ENCODE measurements around the gene NAV2.

NAV2 gene

GRCh38 chr11:19812096-19812495 is 99.5 kb downstream of the NAV2 start:
- DNase-seq, result no peak

DNA sequence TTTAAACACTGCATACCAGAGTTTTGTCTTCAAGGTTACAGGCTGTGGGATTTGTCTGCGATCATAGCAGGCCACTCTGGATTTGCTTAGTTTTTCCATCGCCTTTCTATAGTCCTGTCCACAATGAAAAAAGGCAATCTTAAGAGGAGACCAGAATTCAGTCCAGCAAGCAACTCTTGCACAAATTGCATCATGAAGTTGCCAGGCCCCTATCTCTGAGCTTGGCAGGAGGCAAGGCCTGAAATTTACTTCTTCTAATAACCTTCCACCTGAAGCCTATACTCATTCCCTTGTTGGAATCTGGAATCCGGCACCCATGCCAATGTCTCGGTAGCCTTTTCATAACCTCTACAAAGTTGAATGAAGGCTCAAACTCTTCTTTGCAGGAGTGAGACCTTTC is 100.1 kb downstream of the NAV2 start:
- DNase-seq, result no peak

- peak; percentile 27 for DNase-seq
Observed at GRCh38 chr11:19813158-19813879, 100.7 kb downstream of the NAV2 start.

DNA sequence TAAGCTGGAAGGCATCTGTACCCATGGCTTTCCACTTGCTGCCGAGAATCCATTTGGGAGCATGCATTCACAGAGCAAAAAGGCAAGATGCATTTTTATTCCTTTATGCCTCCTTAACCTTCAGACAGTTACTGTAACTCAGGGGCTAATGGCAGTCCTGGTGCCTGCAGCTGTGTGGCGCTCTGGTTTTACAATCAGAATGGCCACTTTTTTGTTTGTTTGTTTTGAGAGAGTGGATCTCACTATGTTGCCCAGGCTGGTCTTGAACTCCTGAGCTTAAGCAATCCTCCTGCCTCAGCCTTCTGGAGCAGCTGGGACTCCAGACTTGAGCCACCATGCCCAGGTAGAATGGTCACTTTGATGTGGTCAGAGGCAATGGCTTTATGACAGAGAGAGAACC is 101.8 kb downstream of the NAV2 start:
- DNase-seq, result no peak

DNA sequence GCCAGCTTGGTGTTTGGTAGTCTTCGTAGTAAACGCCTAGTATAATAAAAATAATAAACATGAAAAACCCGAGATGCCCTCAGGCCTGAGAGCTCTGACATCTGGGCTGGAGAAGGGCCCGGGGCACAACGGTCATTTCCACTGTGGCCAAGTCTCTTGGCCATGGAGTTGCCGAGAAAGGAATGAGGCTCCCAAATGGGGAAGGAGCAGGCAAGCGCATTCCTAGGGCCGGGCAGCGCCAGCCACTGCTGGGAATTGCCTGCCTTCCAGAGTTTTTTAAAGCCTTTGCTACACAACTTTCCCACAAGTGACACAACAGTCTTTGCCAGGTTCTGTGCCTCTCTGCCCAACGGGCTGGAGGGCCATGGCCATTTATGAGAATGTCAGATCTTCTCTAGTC is 103.4 kb downstream of the NAV2 start:
- DNase-seq, result no peak

DNA sequence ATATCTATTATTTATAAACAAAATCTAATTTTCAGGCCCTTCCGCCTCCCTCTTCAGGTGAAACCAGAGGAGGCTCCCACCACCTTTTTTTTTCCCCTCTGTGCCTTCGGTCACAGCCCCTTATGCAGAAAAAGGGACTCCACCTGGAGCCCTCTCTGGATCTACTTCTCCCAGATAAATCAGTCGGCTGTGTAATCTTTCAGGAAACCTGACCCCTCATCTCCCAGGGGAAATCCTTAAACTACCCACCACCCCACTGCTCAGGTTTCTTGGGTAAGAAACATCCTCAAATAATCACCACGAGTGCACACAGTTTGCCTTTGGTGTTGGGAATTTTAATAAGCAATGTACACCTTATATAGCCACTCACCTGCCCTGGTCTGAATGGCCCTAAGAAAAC is 104.2 kb downstream of the NAV2 start:
- DNase-seq, result no peak

- DNase-seq, result no peak
Observed at GRCh38 chr11:19817265-19817851, 104.7 kb downstream of the NAV2 start.

GRCh38 chr11:19817870-19818269 is 105.2 kb downstream of the NAV2 start:
- no peak for DNase-seq

GRCh38 chr11:19818619-19819018 is 106.0 kb downstream of the NAV2 start:
- DNase-seq, result no peak

DNA sequence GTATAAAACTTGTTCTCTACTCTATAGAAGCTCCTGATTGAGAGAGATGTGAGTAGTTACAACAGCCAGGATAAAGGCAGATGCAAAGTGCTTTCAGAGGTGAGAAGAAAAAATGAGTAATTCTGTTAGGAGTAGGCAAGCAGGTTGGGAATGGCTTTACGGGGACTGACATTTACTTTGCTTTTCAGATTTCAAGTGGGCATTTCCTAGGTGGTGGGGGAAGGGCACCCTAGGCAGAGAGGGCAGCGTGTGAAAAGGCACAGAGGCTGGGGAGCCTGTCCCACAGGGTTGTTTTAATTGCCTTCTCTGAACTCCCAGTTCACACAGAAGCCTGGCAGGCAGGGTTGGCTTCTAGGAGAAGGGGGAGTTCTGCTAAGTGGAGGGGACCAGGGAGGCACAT is 106.5 kb downstream of the NAV2 start:
- DNase-seq, result no peak

DNA sequence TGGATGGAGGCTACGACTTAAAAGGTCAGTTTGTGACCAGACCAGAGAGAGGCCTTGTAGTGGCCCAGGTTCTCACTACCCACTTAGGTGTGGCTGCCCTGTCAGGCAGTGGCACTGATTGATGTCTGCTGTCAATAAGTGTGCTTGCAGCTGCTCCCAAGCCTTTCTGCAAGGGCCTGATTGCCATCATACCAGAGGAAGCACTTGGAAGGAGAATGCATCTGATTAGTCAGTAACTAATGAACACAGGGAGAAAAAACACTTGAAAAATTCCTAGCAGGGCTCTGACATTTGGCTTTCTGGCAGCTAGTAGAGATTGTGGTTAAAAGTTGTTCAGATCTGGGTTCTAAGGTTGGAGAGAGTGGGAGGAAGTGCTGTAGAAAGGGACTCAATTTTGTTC is 107.5 kb downstream of the NAV2 start:
- no peak for DNase-seq

- DNase-seq, result no peak
Observed at GRCh38 chr11:19821412-19821875, 108.8 kb downstream of the NAV2 start.

- DNase-seq, result no peak
Observed at GRCh38 chr11:19821993-19822392, 109.4 kb downstream of the NAV2 start.

GRCh38 chr11:19822531-19822930 is 109.9 kb downstream of the NAV2 start:
- no peak for DNase-seq

GRCh38 chr11:19826606-19827005 is 114.0 kb downstream of the NAV2 start:
- DNase-seq, result no peak

DNA sequence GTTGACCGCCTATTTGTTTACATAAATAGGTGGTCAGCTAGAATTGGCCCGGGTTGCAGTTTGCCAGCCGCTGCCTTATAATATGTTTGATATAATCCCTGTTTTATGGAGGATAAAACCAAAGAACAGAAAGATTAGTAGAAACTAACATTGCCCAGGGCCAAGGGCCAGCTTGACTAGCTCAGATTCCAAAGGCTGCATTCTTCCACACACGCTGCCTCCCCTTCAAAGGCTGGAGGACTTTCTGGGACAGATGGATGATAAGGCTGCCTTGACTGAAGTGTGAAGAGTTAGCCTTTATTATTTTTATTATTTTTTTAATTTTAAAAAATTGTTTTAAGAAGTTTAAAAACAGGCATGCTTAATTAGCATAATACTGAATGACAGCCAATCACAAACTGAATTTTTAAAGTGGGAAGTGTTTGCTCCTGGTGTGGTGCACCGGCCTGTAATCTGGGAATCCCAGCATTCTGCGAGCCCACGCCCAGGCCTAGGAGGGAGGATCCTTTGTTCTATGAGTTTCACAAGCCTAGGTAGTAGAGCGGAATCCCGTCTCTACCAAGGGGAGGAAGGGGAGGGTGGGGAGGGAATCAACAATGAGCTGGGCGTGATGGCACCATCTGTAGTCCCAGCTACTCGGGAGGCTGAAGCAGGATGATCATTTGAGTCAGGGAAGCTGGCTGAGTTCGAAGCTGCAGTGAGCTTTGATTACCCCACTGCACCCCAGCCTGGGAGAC is 114.9 kb downstream of the NAV2 start:
- no peak for DNase-seq

- DNase-seq, result no peak
Observed at GRCh38 chr11:19828382-19829108, 115.9 kb downstream of the NAV2 start.

GRCh38 chr11:19829109-19829837 is 116.6 kb downstream of the NAV2 start:
- DNase-seq, result no peak

DNA sequence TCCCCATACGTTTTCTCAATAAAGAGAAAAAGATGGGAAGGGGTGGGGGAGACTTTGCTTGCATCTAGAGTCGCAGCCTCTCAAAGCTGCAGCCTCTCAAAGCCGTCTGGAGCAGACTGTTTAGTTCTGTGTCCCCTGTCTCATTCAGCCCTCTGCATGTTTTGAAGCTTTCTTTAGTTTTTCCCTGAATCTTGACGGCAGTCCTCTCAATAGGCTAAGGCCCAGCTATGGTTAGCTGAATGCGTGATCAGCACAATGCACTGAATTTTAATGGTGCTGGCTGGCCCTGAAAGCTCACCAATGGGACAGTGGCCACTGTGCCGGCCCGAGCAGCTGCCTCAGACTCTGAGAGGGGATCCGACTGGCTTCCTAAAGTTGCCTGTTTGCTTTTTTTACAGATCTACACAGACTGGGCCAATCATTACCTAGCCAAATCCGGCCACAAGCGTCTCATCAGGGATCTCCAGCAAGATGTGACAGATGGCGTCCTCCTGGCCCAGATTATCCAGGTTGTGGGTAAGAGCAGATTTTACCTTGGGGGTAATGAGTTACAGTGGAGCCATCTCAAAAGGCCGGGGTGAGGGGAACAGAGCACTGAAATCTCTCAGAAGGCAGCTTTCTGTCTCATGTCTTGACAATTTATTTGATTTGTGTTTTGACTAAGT is 119.6 kb downstream of the NAV2 start:
- DNase-seq, result no peak

DNA sequence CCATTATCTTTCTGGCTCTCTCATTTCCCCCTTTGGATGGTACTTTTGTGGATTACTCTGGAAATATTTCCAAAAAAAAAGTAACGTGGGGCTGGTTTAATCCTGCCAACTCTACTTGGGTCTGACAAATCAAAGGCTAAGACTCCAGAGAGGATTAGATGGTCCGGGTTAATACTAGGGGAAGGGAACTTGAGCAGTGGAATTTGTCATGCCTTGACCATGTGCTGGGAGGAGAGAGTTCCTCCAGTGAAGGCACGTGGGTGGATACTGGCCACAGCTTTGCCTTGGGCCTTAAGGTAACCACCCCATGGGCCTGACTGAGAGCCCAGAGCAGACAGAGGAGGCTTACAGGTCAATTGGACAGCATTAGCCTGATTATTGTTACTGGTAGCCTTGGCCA is 120.3 kb downstream of the NAV2 start:
- no peak for DNase-seq

DNA sequence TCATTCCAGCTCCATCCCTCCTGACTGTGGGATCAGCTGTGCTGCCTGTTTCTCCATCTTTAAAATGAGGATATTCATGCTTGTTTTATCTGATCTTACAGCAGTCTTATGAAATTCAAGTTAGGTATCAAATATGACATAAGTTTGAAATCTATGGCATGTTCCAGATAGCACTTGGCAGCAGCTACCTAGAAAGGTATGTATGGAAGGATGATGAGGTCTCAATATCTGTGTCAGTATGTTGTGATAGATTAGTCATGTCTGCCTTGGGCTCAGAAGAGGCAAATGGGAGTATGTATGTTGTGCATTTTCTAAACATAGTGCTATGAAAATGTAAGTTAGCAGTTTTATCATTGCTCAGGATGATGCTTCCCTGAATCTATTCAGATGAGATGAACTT is 122.1 kb downstream of the NAV2 start:
- DNase-seq, result no peak

DNA sequence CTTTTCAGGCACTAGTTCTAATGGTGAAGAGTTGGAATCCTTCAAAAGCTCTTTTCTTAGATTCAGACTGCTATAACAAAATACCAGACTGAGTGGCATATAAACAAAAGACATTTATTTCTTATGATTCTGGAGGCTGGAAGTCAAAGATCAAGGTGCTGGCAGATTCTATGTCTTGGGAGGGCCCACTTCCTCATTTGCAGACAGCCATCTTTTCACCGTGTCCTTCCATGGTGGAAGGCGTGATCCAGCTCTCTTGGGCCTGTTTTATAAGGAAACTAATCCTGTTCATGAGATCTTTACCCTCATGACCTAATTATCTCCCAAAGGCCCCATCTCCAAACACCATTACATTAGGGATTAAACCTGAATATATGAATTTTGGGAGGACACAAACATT is 124.0 kb downstream of the NAV2 start:
- DNase-seq, result no peak
